H9 (cell line): ENCODE results near the gene KIF21B. TPM values are rescaled to one million over a fixed set of nuclear protein-coding genes. Genes with fewer than 3 reads are reported as not detected.

Experiments
- DNase-seq: peaks from one replicate; pipeline ENCODE4 v3.0.0-alpha.2; 2017
- H2AFZ ChIP-seq: one replicate; pipeline ENCODE4 v1.6.1; 2013; ENCODE audit warnings: mild to moderate bottlenecking, low read length, control low read depth, moderate library complexity
- H2AK5ac ChIP-seq: 2 replicates; pipeline ENCODE4 v1.6.1; 2013; ENCODE audit warnings: low read length, control low read depth, mixed read lengths; ENCODE audit not compliant: insufficient read length
- H2BK120ac ChIP-seq: one replicate; pipeline ENCODE4 v1.6.1; 2013; ENCODE audit warnings: low read depth, mild to moderate bottlenecking, low read length, control low read depth, inconsistent platforms; ENCODE audit not compliant: poor library complexity, severe bottlenecking
- H2BK12ac ChIP-seq: 2 replicates; pipeline ENCODE4 v1.6.1; 2013; ENCODE audit warnings: low read length, control low read depth, mixed read lengths, low read depth; ENCODE audit not compliant: insufficient read length
- H2BK15ac ChIP-seq: 2 replicates; pipeline ENCODE4 v1.6.1; 2013; ENCODE audit warnings: low read depth, low read length, control low read depth
- H2BK20ac ChIP-seq: one replicate; pipeline ENCODE4 v1.6.1; 2013; ENCODE audit warnings: low read depth, mild to moderate bottlenecking, low read length, control low read depth, inconsistent platforms; ENCODE audit not compliant: poor library complexity, severe bottlenecking
- H2BK5ac ChIP-seq: 2 replicates; pipeline ENCODE4 v1.6.1; 2013; ENCODE audit warnings: low read length, control low read depth, mixed read lengths; ENCODE audit not compliant: insufficient read length
- H3K14ac ChIP-seq: 2 replicates; pipeline ENCODE4 v1.6.1; 2013; ENCODE audit warnings: low read length, control low read depth; ENCODE audit not compliant: insufficient read depth
- H3K18ac ChIP-seq: 2 replicates; pipeline ENCODE4 v1.6.1; 2013; ENCODE audit warnings: low read depth, mild to moderate bottlenecking, mixed read lengths, low read length, control low read depth; ENCODE audit not compliant: insufficient read length
- H3K23ac ChIP-seq: 2 replicates; pipeline ENCODE4 v1.6.1; 2013; ENCODE audit warnings: low read length, control low read depth, mixed read lengths, low read depth; ENCODE audit not compliant: insufficient read length
- H3K23me2 ChIP-seq: 2 replicates; pipeline ENCODE4 v1.6.1; 2013; ENCODE audit warnings: low read depth, mild to moderate bottlenecking, mixed read lengths, low read length, control low read depth; ENCODE audit not compliant: insufficient read length, poor library complexity, severe bottlenecking
- H3K27ac ChIP-seq: 2 replicates; pipeline ENCODE4 v1.5.1; 2013; ENCODE audit warnings: low read length, control low read depth, mixed read lengths, low read depth; ENCODE audit not compliant: insufficient read length
- H3K27me3 ChIP-seq: 2 replicates; pipeline ENCODE4 v1.6.1; 2013; ENCODE audit warnings: low read length, control low read depth, inconsistent platforms; ENCODE audit not compliant: insufficient read depth
- H3K4ac ChIP-seq: 2 replicates; pipeline ENCODE4 v1.6.1; 2013; ENCODE audit warnings: low read depth, mild to moderate bottlenecking, control low read depth, inconsistent platforms, low read length, moderate library complexity
- H3K4me1 ChIP-seq: 2 replicates; pipeline ENCODE4 v1.6.1; 2013; ENCODE audit warnings: low read length, control low read depth, inconsistent platforms; ENCODE audit not compliant: insufficient read depth
- H3K4me2 ChIP-seq: 2 replicates; pipeline ENCODE4 v1.6.1; 2013; ENCODE audit warnings: low read length, control low read depth, mixed read lengths; ENCODE audit not compliant: insufficient read length, insufficient read depth
- H3K56ac ChIP-seq: 2 replicates; pipeline ENCODE4 v1.6.1; 2013; ENCODE audit warnings: low read depth, mild to moderate bottlenecking, mixed read lengths, low read length, control low read depth; ENCODE audit not compliant: insufficient read length
- H3K79me1 ChIP-seq: 2 replicates; pipeline ENCODE4 v1.6.1; 2013; ENCODE audit warnings: low read depth, mild to moderate bottlenecking, moderate library complexity, low read length, control low read depth, inconsistent platforms; ENCODE audit not compliant: insufficient read depth, poor library complexity, severe bottlenecking
- H3K79me2 ChIP-seq: 2 replicates; pipeline ENCODE4 v1.6.1; 2013; ENCODE audit warnings: low read length, control low read depth, inconsistent platforms; ENCODE audit not compliant: insufficient read depth
- H3K9ac ChIP-seq: 2 replicates; pipeline ENCODE4 v1.6.1; 2013; ENCODE audit warnings: low read length, control low read depth, mixed read lengths; ENCODE audit not compliant: insufficient read length; ENCODE audit errors: extremely low read depth
- H3K9me3 ChIP-seq: one replicate; pipeline ENCODE4 v1.6.1; 2013; ENCODE audit warnings: low read depth, low read length, inconsistent platforms; ENCODE audit not compliant: control insufficient read depth
- H3T11ph ChIP-seq: one replicate; pipeline ENCODE4 v1.6.1; 2013; ENCODE audit warnings: mild to moderate bottlenecking, low read length, control low read depth, inconsistent platforms
- H4K20me1 ChIP-seq: one replicate; pipeline ENCODE4 v1.6.1; 2013; ENCODE audit not compliant: control insufficient read depth, insufficient read length, insufficient read depth
- H4K5ac ChIP-seq: 2 replicates; pipeline ENCODE4 v1.6.1; 2013; ENCODE audit warnings: low read depth, mild to moderate bottlenecking, mixed read lengths, low read length, control low read depth; ENCODE audit not compliant: insufficient read length
- H4K8ac ChIP-seq: replicated peaks from 2 replicates; pipeline ENCODE4 v1.6.1; 2013; ENCODE audit warnings: low read length, control low read depth, mixed read lengths, low read depth; ENCODE audit not compliant: insufficient read length
- H4K91ac ChIP-seq: 2 replicates; pipeline ENCODE4 v1.6.1; 2013; ENCODE audit warnings: low read depth, mild to moderate bottlenecking, moderate library complexity, mixed read lengths, low read length, control low read depth; ENCODE audit not compliant: insufficient read length
- H3K27ac Mint-ChIP-seq, 3 experiments: 2 replicates in 2 of 3; 3 replicates in 1 of 3; pipeline ENCODE4 v1.8.0; 2020 to 2021; ENCODE audit warnings: mixed read lengths in 3 of 3, mild to moderate bottlenecking in 1 of 3, moderate library complexity in 1 of 3
- H3K27me3 Mint-ChIP-seq: 2 replicates; pipeline ENCODE4 v1.8.0; 2021; ENCODE audit warnings: low read depth, mild to moderate bottlenecking, moderate library complexity, mixed read lengths
- H3K36me3 Mint-ChIP-seq, 3 experiments: 2 replicates in 2 of 3; 3 replicates in 1 of 3; pipeline ENCODE4 v1.8.0; 2020 to 2021; ENCODE audit warnings: low read depth in 3 of 3, mixed read lengths in 3 of 3; ENCODE audit not compliant: insufficient read depth in 1 of 3
- H3K4me1 Mint-ChIP-seq, 2 experiments: 2 replicates each; pipeline ENCODE4 v1.8.0; 2020; ENCODE audit warnings: mixed read lengths in 2 of 2
- H3K4me3 Mint-ChIP-seq, 2 experiments: 2 replicates in 1 of 2; 3 replicates in 1 of 2; pipeline ENCODE4 v1.8.0; 2020 to 2021; ENCODE audit warnings: mild to moderate bottlenecking in 2 of 2, mixed read lengths in 2 of 2, moderate library complexity in 1 of 2
- H3K9me3 Mint-ChIP-seq, 2 experiments: 2 replicates in 1 of 2; 3 replicates in 1 of 2; pipeline ENCODE4 v1.8.0; 2020; ENCODE audit warnings: mild to moderate bottlenecking in 2 of 2, mixed read lengths in 2 of 2, moderate library complexity in 1 of 2
- WGBS: extraction: QIAGEN DNeasy Blood & Tissue Kit; methylation state at CpG from one replicate; pipeline ENCODE4 v1.1.7; 2013; ENCODE audit warnings: missing lambda C conversion rate, low lambda C conversion rate, mixed read lengths; ENCODE audit not compliant: insufficient read length; ENCODE audit errors: extremely low coverage; 5-methylcytosine and 5-hydroxymethylcytosine counted together
- total RNA-seq: library from RNA; stranded (reverse); gene quantifications from 2 replicates; pipeline ENCODE4 v1.2.1, GENCODE V29; 2021
- TF ChIP-seq, protein P1 (sequence below): fragments of 200-600 bp; sonication (generic); conservative IDR thresholded peaks from 3 replicates; pipeline ENCODE4 v1.8.0; 2021; ENCODE audit warnings: antibody characterized with exemption, mild to moderate bottlenecking

The KIF21B gene
- total RNA-seq, 1 experiment from 2014 or later, result 7.5 TPM

DNA sequence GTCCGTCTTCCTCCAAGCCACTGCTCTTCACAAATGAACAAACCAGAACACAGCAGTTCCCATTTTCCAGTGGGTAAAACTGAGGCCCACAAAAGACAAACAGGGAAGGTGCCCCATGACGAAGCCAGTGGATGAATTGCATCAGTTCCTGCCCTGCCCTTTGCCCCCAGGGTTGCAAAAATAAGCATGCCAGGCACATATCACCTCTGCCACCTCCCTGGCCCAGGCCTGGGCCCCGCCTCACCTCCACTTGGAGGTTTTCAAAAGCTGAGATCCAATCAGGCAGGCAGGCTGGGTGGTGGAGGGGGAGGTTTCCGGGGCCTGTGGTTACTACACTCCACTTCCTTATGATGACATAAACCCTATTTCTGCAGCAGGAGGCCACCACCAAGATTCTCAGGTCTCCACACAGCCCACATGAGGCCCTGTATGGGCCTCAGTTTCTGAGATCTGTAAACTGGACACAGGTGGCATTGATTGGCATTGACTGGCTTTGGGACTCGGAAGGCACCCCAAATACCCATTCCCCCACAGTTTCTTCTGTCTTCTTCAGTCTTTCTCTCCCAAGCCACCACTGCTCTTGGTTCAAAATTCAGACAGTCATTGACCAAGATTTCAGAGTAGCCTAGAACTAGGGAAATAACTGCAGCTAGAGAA is 4.1 kb downstream of the KIF21B start:
- H3K36me3 Mint-ChIP-seq, result no peaks in the 10 kb centered on the region
- H3K4me1 Mint-ChIP-seq, result peaks cover 58 to 81% of the 10 kb centered on the region in 2 experiments
- WGBS, result no CpG with 5 or more reads among the region's 5 CpGs
- no peak overlapping the region for H3K4me2 ChIP-seq
- no peak overlapping the region for H3K18ac ChIP-seq
- H4K5ac ChIP-seq, result no peak overlapping the region
- no peaks in the 10 kb centered on the region for H3K9me3 ChIP-seq
- no peak overlapping the region for H3K56ac ChIP-seq
- H3K9ac ChIP-seq, result no peak overlapping the region
- peaks cover 14% of the 10 kb centered on the region for H3K23me2 ChIP-seq
- no peak for DNase-seq
- no peaks in the 10 kb centered on the region; a peak in 1 of 5 replicates for H3K9me3 Mint-ChIP-seq
- no peaks in the 10 kb centered on the region for H3K79me1 ChIP-seq
- no peak overlapping the region for H2AFZ ChIP-seq
- no peak overlapping the region for H2BK12ac ChIP-seq
- no peak overlapping the region for H4K8ac ChIP-seq
- no peaks in the 10 kb centered on the region for H4K20me1 ChIP-seq
- H2BK20ac ChIP-seq, result no peak overlapping the region
- H3K27ac Mint-ChIP-seq, result peak overlapping the region in 1 of 3 experiments; percentile 26; a peak in 2 of 7 replicates
- H3K23ac ChIP-seq, result no peak overlapping the region
- TF ChIP-seq, protein P1, sequence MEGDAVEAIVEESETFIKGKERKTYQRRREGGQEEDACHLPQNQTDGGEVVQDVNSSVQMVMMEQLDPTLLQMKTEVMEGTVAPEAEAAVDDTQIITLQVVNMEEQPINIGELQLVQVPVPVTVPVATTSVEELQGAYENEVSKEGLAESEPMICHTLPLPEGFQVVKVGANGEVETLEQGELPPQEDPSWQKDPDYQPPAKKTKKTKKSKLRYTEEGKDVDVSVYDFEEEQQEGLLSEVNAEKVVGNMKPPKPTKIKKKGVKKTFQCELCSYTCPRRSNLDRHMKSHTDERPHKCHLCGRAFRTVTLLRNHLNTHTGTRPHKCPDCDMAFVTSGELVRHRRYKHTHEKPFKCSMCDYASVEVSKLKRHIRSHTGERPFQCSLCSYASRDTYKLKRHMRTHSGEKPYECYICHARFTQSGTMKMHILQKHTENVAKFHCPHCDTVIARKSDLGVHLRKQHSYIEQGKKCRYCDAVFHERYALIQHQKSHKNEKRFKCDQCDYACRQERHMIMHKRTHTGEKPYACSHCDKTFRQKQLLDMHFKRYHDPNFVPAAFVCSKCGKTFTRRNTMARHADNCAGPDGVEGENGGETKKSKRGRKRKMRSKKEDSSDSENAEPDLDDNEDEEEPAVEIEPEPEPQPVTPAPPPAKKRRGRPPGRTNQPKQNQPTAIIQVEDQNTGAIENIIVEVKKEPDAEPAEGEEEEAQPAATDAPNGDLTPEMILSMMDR, result no peak
- H4K91ac ChIP-seq, result no peak overlapping the region
- no peaks in the 10 kb centered on the region for H3K27me3 ChIP-seq
- no peak overlapping the region for H3T11ph ChIP-seq
- peaks cover 1% of the 10 kb centered on the region; the same call in 1 of the 2 replicates for H3K79me2 ChIP-seq
- H2BK15ac ChIP-seq, result no peak overlapping the region
- no peak overlapping the region for H2BK120ac ChIP-seq
- H3K4ac ChIP-seq, result no peak overlapping the region
- no peak overlapping the region for H2AK5ac ChIP-seq
- H2BK5ac ChIP-seq, result no peak overlapping the region
- H3K27ac ChIP-seq, result no peak overlapping the region
- H3K4me3 Mint-ChIP-seq, result no peak overlapping the region
- H3K4me1 ChIP-seq, result peaks cover 10% of the 10 kb centered on the region; the same call in 1 of the 2 replicates
- H3K27me3 Mint-ChIP-seq, result peaks cover 10% of the 10 kb centered on the region
- H3K14ac ChIP-seq, result no peak overlapping the region
